KMS-11 (cell line): ENCODE data around the gene PLEKHO2.

Experiments used
- H2AFZ ChIP-seq: fragments of 200-600 bp; sonication (generic); 2 replicates; pipeline ENCODE4 v1.6.1; 2016; ENCODE audit warnings: antibody characterized with exemption, mixed run types, low read depth
- H3K27ac ChIP-seq: fragments of 200-600 bp; sonication (generic); 2 replicates; pipeline ENCODE4 v1.6.1; 2016; ENCODE audit warnings: mild to moderate bottlenecking, mixed run types
- H3K27me3 ChIP-seq: fragments of 200-600 bp; sonication (generic); 2 replicates; pipeline ENCODE4 v1.6.1; 2017; ENCODE audit warnings: mild to moderate bottlenecking, low read depth, mixed run types, moderate library complexity; ENCODE audit not compliant: insufficient read depth
- H3K36me3 ChIP-seq: fragments of 200-600 bp; sonication (generic); 2 replicates; pipeline ENCODE4 v1.6.1; 2017; ENCODE audit warnings: mild to moderate bottlenecking, mixed run types; ENCODE audit not compliant: insufficient read depth
- H3K4me1 ChIP-seq: fragments of 200-600 bp; sonication (generic); 2 replicates; pipeline ENCODE4 v1.6.1; 2016; ENCODE audit warnings: mild to moderate bottlenecking, low read depth, mixed run types; ENCODE audit not compliant: poor library complexity, severe bottlenecking
- H3K4me2 ChIP-seq: fragments of 200-600 bp; sonication (generic); 2 replicates; pipeline ENCODE4 v1.7.0; 2016; ENCODE audit warnings: mild to moderate bottlenecking, mixed run types
- H3K4me3 ChIP-seq: fragments of 200-600 bp; sonication (generic); IDR thresholded peaks from 2 replicates; pipeline ENCODE4 v1.6.1; 2017; ENCODE audit warnings: low read depth, low read length, mixed read lengths; ENCODE audit not compliant: insufficient read depth
- H3K79me2 ChIP-seq: fragments of 200-600 bp; sonication (generic); 2 replicates; pipeline ENCODE4 v1.6.1; 2016; ENCODE audit warnings: low read depth, mixed run types; ENCODE audit not compliant: insufficient read depth
- H3K9ac ChIP-seq: fragments of 200-600 bp; sonication (generic); 2 replicates; pipeline ENCODE4 v1.6.1; 2016; ENCODE audit warnings: mild to moderate bottlenecking, mixed run types
- H4K20me1 ChIP-seq: fragments of 200-600 bp; sonication (generic); 2 replicates; pipeline ENCODE4 v1.6.1; 2016; ENCODE audit warnings: mild to moderate bottlenecking, mixed run types; ENCODE audit not compliant: insufficient read depth
- TF ChIP-seq, protein P1 (sequence below): fragments of 200-600 bp; sonication (generic); conservative IDR thresholded peaks from 2 replicates; pipeline ENCODE4 v1.6.1; 2017; ENCODE audit warnings: low read depth, mild to moderate bottlenecking, antibody characterized with exemption, low read length, moderate library complexity, mixed read lengths

PLEKHO2 gene

GRCh38 chr15:64803526-64803925 is 38.2 kb upstream of the PLEKHO2 start:
- Histone ChIP-seq H4K20me1 (no peaks in the 10 kb centered on the region), H3K9ac (no peak overlapping the region), H3K36me3 (no peaks in the 10 kb centered on the region), H3K27ac (no peak overlapping the region), H3K27me3 (no peaks in the 10 kb centered on the region), H3K4me2 (no peak overlapping the region), H2AFZ (no peak overlapping the region), H3K79me2 (no peaks in the 10 kb centered on the region), H3K4me3 (no peak overlapping the region), H3K4me1 (no peaks in the 10 kb centered on the region)
- TF ChIP-seq, protein P1, sequence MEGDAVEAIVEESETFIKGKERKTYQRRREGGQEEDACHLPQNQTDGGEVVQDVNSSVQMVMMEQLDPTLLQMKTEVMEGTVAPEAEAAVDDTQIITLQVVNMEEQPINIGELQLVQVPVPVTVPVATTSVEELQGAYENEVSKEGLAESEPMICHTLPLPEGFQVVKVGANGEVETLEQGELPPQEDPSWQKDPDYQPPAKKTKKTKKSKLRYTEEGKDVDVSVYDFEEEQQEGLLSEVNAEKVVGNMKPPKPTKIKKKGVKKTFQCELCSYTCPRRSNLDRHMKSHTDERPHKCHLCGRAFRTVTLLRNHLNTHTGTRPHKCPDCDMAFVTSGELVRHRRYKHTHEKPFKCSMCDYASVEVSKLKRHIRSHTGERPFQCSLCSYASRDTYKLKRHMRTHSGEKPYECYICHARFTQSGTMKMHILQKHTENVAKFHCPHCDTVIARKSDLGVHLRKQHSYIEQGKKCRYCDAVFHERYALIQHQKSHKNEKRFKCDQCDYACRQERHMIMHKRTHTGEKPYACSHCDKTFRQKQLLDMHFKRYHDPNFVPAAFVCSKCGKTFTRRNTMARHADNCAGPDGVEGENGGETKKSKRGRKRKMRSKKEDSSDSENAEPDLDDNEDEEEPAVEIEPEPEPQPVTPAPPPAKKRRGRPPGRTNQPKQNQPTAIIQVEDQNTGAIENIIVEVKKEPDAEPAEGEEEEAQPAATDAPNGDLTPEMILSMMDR, result no peak

- Histone ChIP-seq H3K27me3 (no peaks in the 10 kb centered on the region), H4K20me1 (no peaks in the 10 kb centered on the region), H3K27ac (no peak overlapping the region), H3K79me2 (no peaks in the 10 kb centered on the region), H3K4me3 (no peak overlapping the region), H3K4me1 (no peaks in the 10 kb centered on the region), H3K36me3 (no peaks in the 10 kb centered on the region), H3K9ac (no peak overlapping the region), H2AFZ (no peak overlapping the region), H3K4me2 (no peak overlapping the region)
- TF ChIP-seq, protein P1, result no peak
Measured at GRCh38 chr15:64804619-64805018, 37.1 kb upstream of the PLEKHO2 start.

GRCh38 chr15:64806509-64806908 is 35.2 kb upstream of the PLEKHO2 start:
- no peaks in the 10 kb centered on the region for H3K4me1 ChIP-seq
- H3K4me3 ChIP-seq, result no peak overlapping the region
- no peaks in the 10 kb centered on the region for H3K27me3 ChIP-seq
- H3K27ac ChIP-seq, result no peak overlapping the region
- no peaks in the 10 kb centered on the region for H3K36me3 ChIP-seq
- H3K9ac ChIP-seq, result no peak overlapping the region
- H3K79me2 ChIP-seq, result no peaks in the 10 kb centered on the region
- no peak overlapping the region for H2AFZ ChIP-seq
- TF ChIP-seq, protein P1, result no peak
- H4K20me1 ChIP-seq, result no peaks in the 10 kb centered on the region
- H3K4me2 ChIP-seq, result no peak overlapping the region

- Histone ChIP-seq H3K27ac (no peak overlapping the region), H3K4me3 (no peak overlapping the region), H3K36me3 (no peaks in the 10 kb centered on the region), H3K4me1 (no peaks in the 10 kb centered on the region), H2AFZ (no peak overlapping the region), H3K79me2 (no peaks in the 10 kb centered on the region), H4K20me1 (no peaks in the 10 kb centered on the region), H3K27me3 (no peaks in the 10 kb centered on the region), H3K4me2 (no peak overlapping the region), H3K9ac (no peak overlapping the region)
- TF ChIP-seq, protein P1, result no peak
Measured at GRCh38 chr15:64807051-64807749, 34.5 kb upstream of the PLEKHO2 start.
